GM12878 (cell line): ENCODE results near the gene ARHGEF11.

Experiments used
- BCL11A ChIP-seq: IDR thresholded peaks from 2 replicates; pipeline ENCODE4 v1.6.1; 2011; ENCODE audit warnings: low read depth, low read length
- CHD2 ChIP-seq: IDR thresholded peaks from 2 replicates; pipeline ENCODE4 v1.6.1; 2011; ENCODE audit warnings: low read depth, low read length, improper control_type of control experiment, borderline replicate concordance
- CTCF ChIP-seq, 3 experiments: IDR thresholded peaks in 2 of 3; conservative IDR thresholded peaks in 1 of 3; 2 replicates each; pipeline ENCODE4 v1.5.1; 2011; ENCODE audit warnings: low read depth in 3 of 3, low read length in 3 of 3, mild to moderate bottlenecking in 3 of 3, control low read depth in 2 of 3, moderate library complexity in 2 of 3, inconsistent platforms in 1 of 3, mixed read lengths in 1 of 3; ENCODE audit not compliant: control insufficient read depth in 2 of 3, insufficient read depth in 1 of 3; ENCODE audit errors: extremely low read depth in 1 of 3
- EZH2 ChIP-seq: IDR thresholded peaks from 2 replicates; pipeline ENCODE4 v1.6.1; 2012; ENCODE audit warnings: low read depth, mild to moderate bottlenecking, control low read depth, inconsistent platforms, low read length, borderline replicate concordance; ENCODE audit not compliant: control insufficient read depth
- KAT2A ChIP-seq: conservative IDR thresholded peaks from 2 replicates; pipeline ENCODE4 v1.6.1; 2011; ENCODE audit warnings: low read depth, low read length; ENCODE audit not compliant: control insufficient read depth
- MAX ChIP-seq: IDR thresholded peaks from 2 replicates; pipeline ENCODE4 v1.6.1; 2012; ENCODE audit warnings: low read depth, low read length, improper control_type of control experiment
- MTA3 ChIP-seq: IDR thresholded peaks from 2 replicates; pipeline ENCODE4 v1.6.1; 2012; ENCODE audit warnings: low read length, inconsistent platforms, borderline replicate concordance
- PAX8 ChIP-seq: fragments of 450-650 bp; IDR thresholded peaks from 2 replicates; pipeline ENCODE4 v1.6.1; 2017; ENCODE audit warnings: mild to moderate bottlenecking, moderate library complexity
- POLR2A ChIP-seq: IDR thresholded peaks from 2 replicates; pipeline ENCODE4 v1.6.1; 2011; ENCODE audit warnings: low read depth, mild to moderate bottlenecking, low read length
- RAD21 ChIP-seq: IDR thresholded peaks from 2 replicates; pipeline ENCODE4 v1.6.1; 2011; ENCODE audit warnings: mild to moderate bottlenecking, low read depth, low read length, moderate library complexity; ENCODE audit not compliant: insufficient read depth
- RCOR1 ChIP-seq: conservative IDR thresholded peaks from 2 replicates; pipeline ENCODE4 v1.6.1; 2012; ENCODE audit warnings: low read depth, low read length, improper control_type of control experiment
- SIN3A ChIP-seq: IDR thresholded peaks from 2 replicates; pipeline ENCODE4 v1.6.1; 2012; ENCODE audit warnings: low read depth, low read length, improper control_type of control experiment
- USF1 ChIP-seq: IDR thresholded peaks from 2 replicates; pipeline ENCODE4 v1.6.1; 2011; ENCODE audit warnings: borderline replicate concordance, low read depth, mild to moderate bottlenecking, moderate library complexity, mixed read lengths, low read length; ENCODE audit not compliant: insufficient read depth; ENCODE audit errors: extremely low read length
- YY1 ChIP-seq: IDR thresholded peaks from 2 replicates; pipeline ENCODE4 v1.6.1; 2011; ENCODE audit warnings: low read depth, mild to moderate bottlenecking, low read length

GRCh38 chr1:157044326-157044725, 1.2 kb downstream of the ARHGEF11 start:
- TF ChIP-seq MAX (no peak), POLR2A (no peak), CTCF (IDR thresholded peaks at IDR 0.05 in 2 of 3, conservative IDR thresholded peaks at IDR 0.05 in 1 of 3; ENCODE audit: control insufficient read depth in 2 of 3, extremely low read depth in 1 of 3, insufficient read depth in 1 of 3, low read depth in 3 of 3, low read length in 3 of 3) (no peak), PAX8 (no peak), SIN3A (no peak), MTA3 (no peak), BCL11A (no peak), RAD21 (no peak), KAT2A (no peak), EZH2 (no peak), USF1 (no peak), RCOR1 (no peak), YY1 (no peak), CHD2 (no peak)
